ENCODE data around the gene CCNQ.

The CCNQ gene

GRCh38 chrX:153576239-153576870 lies 22.6 kb downstream of the CCNQ start:
- DNase-seq (ENCODE audit: low spot score) = no peak
- H3K27ac ChIP-seq = no peak overlapping the region
- no peak for TF ChIP-seq CTCF (IDR thresholded peaks at IDR 0.05)
- H3K4me3 ChIP-seq = no peak overlapping the region

- no peak for TF ChIP-seq CTCF (IDR thresholded peaks at IDR 0.05)
- no peak for DNase-seq (ENCODE audit: low spot score)
- Histone ChIP-seq H3K27ac (no peak overlapping the region), H3K4me3 (no peak overlapping the region)
Observed at GRCh38 chrX:153573984-153574383, 25.0 kb downstream of the CCNQ start.

GRCh38 chrX:153572601-153573000 lies 26.3 kb downstream of the CCNQ start:
- Histone ChIP-seq H3K27ac (no peak overlapping the region), H3K4me3 (no peak overlapping the region)
- no peak for DNase-seq (ENCODE audit: low spot score)
- no peak for TF ChIP-seq CTCF (IDR thresholded peaks at IDR 0.05)

- H3K27ac ChIP-seq = no peak overlapping the region
- no peak for DNase-seq (ENCODE audit: low spot score)
- no peak overlapping the region for H3K4me3 ChIP-seq
- TF ChIP-seq CTCF (IDR thresholded peaks at IDR 0.05) = no peak
Observed at GRCh38 chrX:153571534-153571908, 27.4 kb downstream of the CCNQ start.

- no peak for DNase-seq (ENCODE audit: low spot score)
- Histone ChIP-seq H3K27ac (no peak overlapping the region), H3K4me3 (no peak overlapping the region)
- no peak for TF ChIP-seq CTCF (IDR thresholded peaks at IDR 0.05)
Observed at GRCh38 chrX:153569475-153569874, 29.5 kb downstream of the CCNQ start.

GRCh38 chrX:153568451-153569011 lies 30.4 kb downstream of the CCNQ start:
- H3K27ac ChIP-seq = no peak overlapping the region
- no peak for TF ChIP-seq CTCF (IDR thresholded peaks at IDR 0.05)
- DNase-seq (ENCODE audit: low spot score) = no peak
- no peak overlapping the region for H3K4me3 ChIP-seq

GRCh38 chrX:153565996-153566580 lies 32.9 kb downstream of the CCNQ start:
- no peak overlapping the region for H3K4me3 ChIP-seq
- no peak for DNase-seq (ENCODE audit: low spot score)
- no peak overlapping the region for H3K27ac ChIP-seq
- TF ChIP-seq CTCF (IDR thresholded peaks at IDR 0.05) = no peak

All from coronary artery (tissue), 2 donors.